HG03095 (cell line): ENCODE results near the gene NPNT.

Experiments
- ATAC-seq: cut with Tn5 transposase; IDR thresholded peaks from one replicate; pipeline ENCODE4 v1.9.1; 2021; ENCODE audit warnings: moderate library complexity; ENCODE audit not compliant: unreplicated experiment

NPNT gene

DNA sequence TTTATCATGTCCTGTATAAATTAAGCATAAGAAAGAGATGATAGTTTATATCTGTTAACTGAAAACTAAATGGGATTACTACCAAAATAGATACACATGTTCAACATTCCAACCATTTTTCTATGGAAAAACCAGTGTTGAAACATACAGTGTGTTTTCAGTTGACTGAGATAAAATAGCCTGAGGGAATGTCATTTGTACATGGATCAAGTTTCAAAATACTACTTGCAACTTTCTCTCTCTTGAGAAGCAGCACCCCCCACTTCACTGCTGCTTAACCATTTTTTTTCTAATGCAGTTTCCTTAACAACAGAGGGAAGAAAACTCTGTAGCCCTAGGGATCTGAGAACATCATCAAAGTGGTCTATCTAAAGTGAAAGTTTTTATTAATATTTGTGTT is 70.8 kb downstream of the NPNT start:
- ATAC-seq: no peak

GRCh38 chr4:105967058-105967658 is 71.9 kb downstream of the NPNT start:
- ATAC-seq: no peak

GRCh38 chr4:105969575-105969974 is 74.3 kb downstream of the NPNT start:
- no peak for ATAC-seq

- ATAC-seq: no peak
Measured at GRCh38 chr4:105970371-105970770, 75.1 kb downstream of the NPNT start.

DNA sequence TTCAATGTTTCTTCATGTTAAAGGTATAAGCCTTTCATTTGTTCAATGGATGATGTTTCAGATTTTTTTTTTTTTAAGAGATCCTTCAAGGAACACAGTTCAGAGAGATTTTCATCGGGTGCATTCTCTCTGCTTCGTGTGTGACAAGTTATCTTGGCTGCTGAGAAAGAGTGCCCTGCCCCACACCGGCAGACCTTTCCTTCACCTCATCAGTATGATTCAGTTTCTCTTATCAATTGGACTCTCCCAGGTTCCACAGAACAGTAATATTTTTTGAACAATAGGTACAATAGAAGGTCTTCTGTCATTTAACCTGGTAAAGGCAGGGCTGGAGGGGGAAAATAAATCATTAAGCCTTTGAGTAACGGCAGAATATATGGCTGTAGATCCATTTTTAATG is 75.8 kb downstream of the NPNT start:
- no peak for ATAC-seq

DNA sequence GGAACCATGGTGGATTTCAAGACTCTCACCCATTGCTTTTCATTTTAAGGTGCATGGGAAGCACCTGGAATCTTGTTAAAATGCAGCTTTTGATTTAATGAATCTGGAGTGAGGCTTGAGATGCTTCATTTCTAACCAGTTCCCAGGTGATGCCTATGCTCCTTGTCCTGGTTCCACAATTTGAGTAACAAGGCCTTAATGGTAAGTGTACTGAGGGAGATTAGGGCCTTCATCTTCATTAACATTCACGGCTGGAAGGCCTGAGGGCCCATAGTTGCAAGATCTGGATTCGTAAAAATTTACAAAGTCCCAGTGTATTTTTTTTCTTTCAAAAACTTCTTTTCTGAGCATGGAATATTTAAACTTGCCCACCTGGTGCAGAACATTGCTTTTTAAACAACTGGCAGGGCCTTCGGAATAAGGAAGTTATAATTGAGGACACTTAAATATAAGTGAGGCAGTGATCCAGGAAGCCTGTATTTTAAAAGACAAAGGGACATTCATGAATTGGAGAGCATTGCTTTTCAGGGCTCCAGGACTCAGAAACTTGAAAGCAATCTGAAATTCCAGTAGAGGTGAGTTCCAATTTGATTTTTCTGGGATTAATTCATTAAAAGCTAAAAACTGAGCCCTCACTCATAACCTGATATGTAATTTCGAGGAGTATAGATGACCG is 77.8 kb downstream of the NPNT start:
- ATAC-seq: no peak

GRCh38 chr4:105976915-105977314 is 81.6 kb downstream of the NPNT start:
- no peak for ATAC-seq

DNA sequence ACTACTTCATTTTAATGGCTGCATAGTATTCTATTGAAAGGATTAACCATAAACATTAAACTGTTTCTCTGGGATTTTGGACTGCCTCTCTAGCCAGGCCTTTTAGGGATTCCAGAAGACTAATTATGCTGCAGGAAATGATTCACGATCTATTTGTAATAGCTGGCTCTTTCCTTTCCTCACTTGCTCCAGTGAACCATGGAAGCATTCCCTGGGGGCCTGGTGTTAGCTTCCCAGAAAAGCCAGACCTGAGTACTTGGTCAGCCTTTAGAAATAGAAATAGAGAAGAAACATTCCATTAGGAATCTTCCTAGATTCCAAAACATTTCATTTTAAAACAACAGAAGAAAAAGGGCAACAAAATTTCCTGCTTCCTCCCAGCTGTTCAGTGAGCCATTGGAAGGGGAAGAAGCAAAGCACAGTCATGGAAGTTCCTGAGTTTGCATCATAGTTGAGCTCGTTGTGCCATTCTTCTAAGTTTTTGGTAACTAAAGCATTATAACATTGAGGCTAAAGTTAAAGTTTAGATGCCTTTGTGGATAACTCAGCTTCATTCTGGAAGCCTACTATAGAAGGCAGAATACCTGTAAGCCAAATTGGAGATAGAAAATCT is 83.5 kb downstream of the NPNT start:
- ATAC-seq: no peak

- ATAC-seq: no peak
Measured at GRCh38 chr4:105979506-105979905, 84.2 kb downstream of the NPNT start.

DNA sequence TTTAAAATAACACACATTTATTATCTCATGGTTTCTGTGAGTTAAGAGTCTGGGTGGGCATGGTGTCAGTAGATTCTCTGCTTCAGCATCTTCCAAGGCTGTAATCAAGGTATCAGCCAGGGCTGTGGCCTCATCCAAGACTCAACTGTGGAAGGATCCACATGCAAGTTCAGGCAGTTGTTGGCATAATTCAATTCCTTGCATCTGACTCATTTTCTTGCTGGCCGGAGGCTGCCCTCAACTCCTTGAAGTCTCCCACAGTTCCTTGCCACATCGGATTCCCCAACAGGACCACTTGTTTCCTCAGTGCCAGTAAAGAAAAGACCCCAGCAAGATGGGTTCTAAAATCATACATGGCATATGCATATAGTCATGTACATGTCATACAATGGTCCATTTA is 93.4 kb downstream of the NPNT start:
- ATAC-seq: no peak

GRCh38 chr4:105989485-105990242 is 94.4 kb downstream of the NPNT start:
- no peak for ATAC-seq

GRCh38 chr4:105990933-105991332 is 95.7 kb downstream of the NPNT start:
- ATAC-seq: no peak

GRCh38 chr4:105991726-105992125 is 96.5 kb downstream of the NPNT start:
- no peak for ATAC-seq

DNA sequence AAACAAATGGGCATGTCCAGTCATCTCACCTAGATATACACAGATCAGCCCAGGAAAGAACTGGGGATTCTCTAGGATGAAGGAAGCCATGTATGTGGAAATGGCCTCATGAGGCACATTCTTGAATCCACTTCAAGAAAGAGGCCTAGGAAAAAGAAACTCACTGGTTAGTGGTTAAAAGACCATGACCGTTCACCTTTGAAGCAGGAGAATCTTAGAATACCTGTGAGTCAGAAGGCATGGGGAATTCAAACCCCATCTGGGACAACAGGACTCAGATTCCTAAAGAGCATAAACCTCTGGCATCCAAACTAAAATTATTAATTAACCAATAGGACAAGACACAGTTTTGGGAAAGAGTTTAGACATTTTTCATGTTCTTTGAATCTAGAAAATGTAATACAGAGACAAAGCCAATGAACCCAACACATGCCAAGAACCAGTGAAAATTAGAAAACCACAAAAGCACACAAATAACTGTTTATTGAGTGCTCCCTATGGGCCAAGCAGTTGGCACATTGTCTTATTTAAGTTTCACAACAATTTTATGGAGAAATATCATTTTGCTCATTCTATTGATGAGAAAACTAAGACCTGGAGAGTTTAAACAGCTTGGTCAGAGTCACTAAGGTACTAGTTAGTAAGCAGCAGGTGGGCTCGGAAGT is 97.5 kb downstream of the NPNT start:
- ATAC-seq: no peak

- no peak for ATAC-seq
Measured at GRCh38 chr4:105994061-105994460, 98.8 kb downstream of the NPNT start.

DNA sequence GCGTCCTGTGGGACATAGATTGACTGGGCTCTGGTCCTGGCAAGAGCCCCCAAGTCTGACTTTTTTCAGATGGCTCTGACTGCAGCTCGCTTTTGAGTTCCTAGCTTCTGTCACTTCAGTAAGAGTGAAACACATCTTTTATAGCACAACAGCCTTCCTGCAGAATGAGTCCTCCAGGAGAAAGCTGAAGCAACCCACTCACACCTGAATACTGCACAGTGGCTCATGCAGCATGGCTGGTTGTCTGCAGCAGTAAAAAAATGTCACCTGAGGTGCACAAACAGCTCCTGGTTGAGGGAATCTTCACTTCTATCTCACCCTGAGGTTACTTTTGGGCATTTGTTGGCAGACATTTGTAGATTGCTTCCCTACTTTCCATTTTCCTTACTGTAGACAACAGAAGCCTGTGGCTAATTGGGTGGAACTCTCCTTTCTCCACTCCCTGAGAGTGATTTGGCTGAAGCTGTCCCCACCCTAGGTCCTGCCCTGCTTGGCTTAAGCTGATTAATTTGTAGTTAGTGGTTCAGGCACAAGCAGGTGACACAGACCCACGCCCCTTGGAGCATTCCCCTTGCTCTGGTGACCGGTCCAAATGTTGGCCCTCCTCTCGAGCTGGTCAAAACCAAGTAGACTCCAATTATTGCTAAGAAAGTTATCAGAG is 99.7 kb downstream of the NPNT start:
- ATAC-seq: no peak

DNA sequence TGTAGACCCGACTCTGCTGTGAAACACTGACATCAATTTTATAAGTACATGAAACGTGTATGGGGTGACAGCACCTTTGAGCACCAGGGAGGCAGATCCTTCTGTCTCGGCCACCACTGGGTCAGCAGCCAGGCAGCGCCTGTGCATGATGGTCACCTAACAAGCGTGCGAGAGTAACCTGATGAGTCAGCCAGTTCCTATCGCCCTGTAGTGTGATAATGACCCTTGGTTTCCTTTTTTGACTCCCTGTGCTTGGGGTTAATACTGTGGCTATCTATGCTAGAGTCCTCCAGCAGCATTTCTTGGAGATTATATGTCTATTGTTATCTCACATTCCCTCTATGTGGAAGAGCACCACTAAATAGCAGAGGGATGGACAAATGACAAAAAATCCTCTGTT is 101.6 kb downstream of the NPNT start:
- ATAC-seq: no peak

DNA sequence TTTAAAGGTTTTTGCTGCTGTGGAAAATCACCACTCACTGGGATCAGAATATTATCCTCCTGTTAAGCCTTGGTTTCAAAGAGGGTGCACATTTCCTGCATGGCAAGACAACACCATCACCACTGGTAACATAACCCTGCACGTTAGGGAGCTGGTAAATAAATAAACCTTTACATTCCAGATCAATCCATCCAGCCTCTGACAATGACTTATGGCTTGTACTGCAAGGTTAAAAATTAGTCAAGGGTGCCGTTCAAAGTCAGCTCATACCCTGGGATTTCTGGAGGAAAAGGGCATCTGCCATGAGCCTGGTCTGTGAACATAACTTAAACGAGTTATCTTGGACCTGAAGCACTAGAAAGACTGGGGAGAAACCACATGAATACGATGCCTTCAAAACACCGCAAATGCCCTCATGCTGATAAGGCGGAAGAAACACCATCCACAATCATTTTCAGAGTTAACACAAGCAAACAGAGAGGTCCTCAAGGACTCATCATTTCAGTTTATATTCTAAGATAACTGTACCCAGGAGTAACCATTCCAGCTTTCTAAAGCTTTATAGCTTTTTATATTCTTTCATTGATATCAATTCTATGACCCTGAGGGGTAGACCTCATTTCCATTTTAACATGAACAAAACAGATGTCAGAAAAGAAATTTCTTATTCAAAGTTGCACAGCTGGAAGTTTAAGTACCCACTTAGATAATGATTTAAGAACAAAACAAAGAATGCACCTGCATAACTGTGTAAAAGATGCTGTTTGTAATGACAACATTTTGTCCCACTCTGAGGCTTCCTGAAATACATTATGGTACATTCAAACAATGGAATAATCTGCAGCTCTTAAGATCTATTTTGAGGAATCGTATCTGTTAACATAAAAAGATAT is 103.1 kb downstream of the NPNT start:
- ATAC-seq: no peak

- ATAC-seq: no peak
Measured at GRCh38 chr4:106002994-106003393, 107.7 kb downstream of the NPNT start.

- ATAC-seq: no peak
Measured at GRCh38 chr4:106010761-106011160, 115.5 kb downstream of the NPNT start.
